ENCODE measurements around the gene VMP1.
"Not testable (repeated sequence)": the region's sequence is repeated elsewhere in the genome, so short reads cannot be mapped to it uniquely, and the experiment has no call there.

- not testable (repeated sequence) for TF ChIP-seq GABPA (IDR thresholded peaks at IDR 0.05 in 1 of 2, conservative IDR thresholded peaks at IDR 0.05 in 1 of 2); RXRA (IDR thresholded peaks at IDR 0.05); FOXA2 (IDR thresholded peaks at IDR 0.05); TAF1 (conservative IDR thresholded peaks at IDR 0.05); RAD21 (IDR thresholded peaks at IDR 0.05); REST (IDR thresholded peaks at IDR 0.05); YY1 (IDR thresholded peaks at IDR 0.05)
- TF ChIP-seq, protein P1, sequence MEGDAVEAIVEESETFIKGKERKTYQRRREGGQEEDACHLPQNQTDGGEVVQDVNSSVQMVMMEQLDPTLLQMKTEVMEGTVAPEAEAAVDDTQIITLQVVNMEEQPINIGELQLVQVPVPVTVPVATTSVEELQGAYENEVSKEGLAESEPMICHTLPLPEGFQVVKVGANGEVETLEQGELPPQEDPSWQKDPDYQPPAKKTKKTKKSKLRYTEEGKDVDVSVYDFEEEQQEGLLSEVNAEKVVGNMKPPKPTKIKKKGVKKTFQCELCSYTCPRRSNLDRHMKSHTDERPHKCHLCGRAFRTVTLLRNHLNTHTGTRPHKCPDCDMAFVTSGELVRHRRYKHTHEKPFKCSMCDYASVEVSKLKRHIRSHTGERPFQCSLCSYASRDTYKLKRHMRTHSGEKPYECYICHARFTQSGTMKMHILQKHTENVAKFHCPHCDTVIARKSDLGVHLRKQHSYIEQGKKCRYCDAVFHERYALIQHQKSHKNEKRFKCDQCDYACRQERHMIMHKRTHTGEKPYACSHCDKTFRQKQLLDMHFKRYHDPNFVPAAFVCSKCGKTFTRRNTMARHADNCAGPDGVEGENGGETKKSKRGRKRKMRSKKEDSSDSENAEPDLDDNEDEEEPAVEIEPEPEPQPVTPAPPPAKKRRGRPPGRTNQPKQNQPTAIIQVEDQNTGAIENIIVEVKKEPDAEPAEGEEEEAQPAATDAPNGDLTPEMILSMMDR (IDR thresholded peaks at IDR 0.05; ENCODE audit: low read depth, low read length, missing input control) = not testable (repeated sequence)
- TF ChIP-seq, protein P2, sequence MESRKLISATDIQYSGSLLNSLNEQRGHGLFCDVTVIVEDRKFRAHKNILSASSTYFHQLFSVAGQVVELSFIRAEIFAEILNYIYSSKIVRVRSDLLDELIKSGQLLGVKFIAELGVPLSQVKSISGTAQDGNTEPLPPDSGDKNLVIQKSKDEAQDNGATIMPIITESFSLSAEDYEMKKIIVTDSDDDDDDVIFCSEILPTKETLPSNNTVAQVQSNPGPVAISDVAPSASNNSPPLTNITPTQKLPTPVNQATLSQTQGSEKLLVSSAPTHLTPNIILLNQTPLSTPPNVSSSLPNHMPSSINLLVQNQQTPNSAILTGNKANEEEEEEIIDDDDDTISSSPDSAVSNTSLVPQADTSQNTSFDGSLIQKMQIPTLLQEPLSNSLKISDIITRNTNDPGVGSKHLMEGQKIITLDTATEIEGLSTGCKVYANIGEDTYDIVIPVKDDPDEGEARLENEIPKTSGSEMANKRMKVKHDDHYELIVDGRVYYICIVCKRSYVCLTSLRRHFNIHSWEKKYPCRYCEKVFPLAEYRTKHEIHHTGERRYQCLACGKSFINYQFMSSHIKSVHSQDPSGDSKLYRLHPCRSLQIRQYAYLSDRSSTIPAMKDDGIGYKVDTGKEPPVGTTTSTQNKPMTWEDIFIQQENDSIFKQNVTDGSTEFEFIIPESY (IDR thresholded peaks at IDR 0.05) = not testable (repeated sequence)
Measured at GRCh38 chr17:59841882-59842263, 134.4 kb downstream of the VMP1 start.

Measured in liver (tissue), 3 donors.